HG02943 (cell line): ENCODE measurements around the gene IGF2R.
A peak's percentile ranks its signal among the peaks of the same experiment; 100 is the strongest.

Source experiments
- ATAC-seq: cut with Tn5 transposase; IDR thresholded peaks from one replicate; pipeline ENCODE4 v1.9.1; 2021; ENCODE audit warnings: mild to moderate bottlenecking, low read depth, moderate library complexity; ENCODE audit not compliant: unreplicated experiment

IGF2R gene

GRCh38 chr6:160069459-160069858 is 100.6 kb downstream of the IGF2R start:
- ATAC-seq: peak; percentile 12

- ATAC-seq: peak; percentile 55
Measured at GRCh38 chr6:160070427-160070826, 101.5 kb downstream of the IGF2R start.

DNA sequence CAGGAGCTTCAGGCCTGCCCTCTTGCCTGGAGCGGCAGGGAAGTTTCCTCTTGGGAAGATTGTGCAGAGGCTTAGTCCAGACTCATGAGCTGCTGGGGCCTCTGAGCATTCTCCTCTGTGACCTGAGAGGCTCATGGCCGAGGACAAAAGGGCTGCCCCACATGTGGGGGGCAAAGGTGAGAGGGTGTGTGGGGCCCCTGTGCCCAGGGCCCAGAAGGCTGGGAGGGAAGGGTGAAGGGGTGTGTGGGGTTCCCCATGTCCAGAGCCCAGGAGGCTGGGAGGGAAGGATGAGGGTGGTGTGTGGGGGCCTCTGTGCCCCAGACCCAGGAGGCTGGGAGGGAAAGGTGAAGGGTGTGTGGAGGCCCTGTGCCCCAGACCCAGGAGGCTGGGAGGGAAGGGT is 101.9 kb downstream of the IGF2R start:
- ATAC-seq: no peak

GRCh38 chr6:160071805-160072690 is 103.2 kb downstream of the IGF2R start:
- no peak for ATAC-seq

GRCh38 chr6:160073272-160073671 is 104.4 kb downstream of the IGF2R start:
- ATAC-seq: no peak

DNA sequence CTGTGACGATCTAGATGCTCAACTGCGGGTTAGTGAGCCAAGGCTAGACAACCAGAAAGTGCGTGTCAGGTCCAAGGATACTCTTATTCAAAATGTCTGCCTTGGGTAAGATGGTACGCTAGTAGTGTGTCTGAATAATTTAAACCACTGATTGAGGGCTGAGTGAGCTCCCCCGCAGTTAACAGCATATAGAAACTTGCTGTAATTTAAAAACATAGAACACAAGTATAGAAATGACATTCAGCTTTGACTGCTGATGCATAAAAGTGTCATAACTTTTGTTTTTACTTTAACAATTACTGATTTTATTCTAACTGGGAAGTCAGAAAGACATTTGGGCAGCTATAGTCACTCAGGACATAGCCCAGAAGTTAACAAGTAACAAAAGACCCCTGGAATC is 107.1 kb downstream of the IGF2R start:
- no peak for ATAC-seq

- ATAC-seq: no peak
Measured at GRCh38 chr6:160077024-160077423, 108.1 kb downstream of the IGF2R start.

GRCh38 chr6:160077526-160077925 is 108.6 kb downstream of the IGF2R start:
- no peak for ATAC-seq

GRCh38 chr6:160078883-160079685 is 110.2 kb downstream of the IGF2R start:
- ATAC-seq: no peak

- no peak for ATAC-seq
Measured at GRCh38 chr6:160079686-160080043, 110.8 kb downstream of the IGF2R start.

- ATAC-seq: no peak
Measured at GRCh38 chr6:160080097-160080496, 111.2 kb downstream of the IGF2R start.

- no peak for ATAC-seq
Measured at GRCh38 chr6:160081398-160081797, 112.5 kb downstream of the IGF2R start.

- no peak for ATAC-seq
Measured at GRCh38 chr6:160082627-160083026, 113.7 kb downstream of the IGF2R start.

GRCh38 chr6:160084198-160084776 is 115.4 kb downstream of the IGF2R start:
- ATAC-seq: no peak

DNA sequence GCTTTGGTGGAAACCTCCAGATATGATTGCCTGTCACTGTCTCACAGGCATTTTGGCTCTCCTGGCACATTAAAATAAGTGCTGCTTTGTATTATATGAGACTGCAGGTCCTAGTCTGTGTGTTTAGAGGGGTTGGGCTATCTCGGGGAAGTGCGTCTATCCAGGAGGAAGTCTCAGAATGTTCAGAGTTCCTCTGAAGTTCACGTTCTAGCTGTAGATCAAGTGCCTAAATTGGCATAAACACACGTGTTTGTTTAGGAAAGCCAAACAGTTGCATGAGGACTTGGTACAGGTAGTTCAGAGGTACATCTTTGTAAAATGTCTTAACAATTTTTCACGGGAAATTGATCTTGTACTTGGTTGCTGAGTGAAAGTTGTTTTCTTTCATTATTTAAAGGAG is 116.3 kb downstream of the IGF2R start:
- no peak for ATAC-seq

GRCh38 chr6:160085713-160086505 is 117.0 kb downstream of the IGF2R start:
- ATAC-seq: no peak

GRCh38 chr6:160086754-160087153 is 117.9 kb downstream of the IGF2R start:
- ATAC-seq: no peak

DNA sequence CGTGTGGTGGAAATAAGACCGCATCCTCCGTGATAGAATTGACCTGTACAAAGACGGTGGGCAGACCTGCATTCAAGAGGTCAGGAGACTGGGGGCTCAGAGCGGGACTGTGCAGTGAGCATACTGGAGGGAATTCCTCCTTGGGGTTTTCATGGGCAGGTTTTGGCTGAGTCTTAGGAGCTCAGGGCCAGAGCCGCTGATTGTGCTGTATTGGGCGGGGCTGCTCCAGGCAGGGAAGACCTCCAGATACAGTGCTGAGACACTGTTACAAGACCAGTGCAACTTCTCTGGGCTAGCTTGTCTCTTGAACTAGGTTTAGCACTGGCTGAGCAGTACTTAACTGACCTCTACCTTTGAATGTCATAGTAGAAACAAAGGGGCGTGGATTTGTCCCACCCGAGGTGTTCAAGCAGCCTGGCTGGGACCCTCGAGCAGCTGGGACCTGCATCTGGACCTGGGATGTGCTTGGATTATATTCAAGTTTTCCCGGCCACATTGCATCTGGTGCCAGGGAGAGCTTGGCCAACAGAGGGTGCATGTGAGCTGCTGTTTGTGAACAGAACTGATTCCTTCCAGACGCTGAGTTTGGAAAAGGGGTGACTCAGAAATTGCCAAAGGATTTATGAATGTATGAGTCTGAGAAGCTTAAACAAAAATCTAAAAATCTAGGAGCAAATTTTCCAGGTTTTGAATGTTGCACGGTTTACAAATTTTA is 119.3 kb downstream of the IGF2R start:
- no peak for ATAC-seq

- ATAC-seq: no peak
Measured at GRCh38 chr6:160088784-160089533, 120.1 kb downstream of the IGF2R start.
